ENCODE data around the gene CCDC61. TPM values are rescaled to one million over a fixed set of nuclear protein-coding genes. Genes with fewer than 3 reads are reported as not detected.

CCDC61 gene
- total RNA-seq, 2 experiments from 2014 or later: 4.9 to 6.6 TPM

DNA sequence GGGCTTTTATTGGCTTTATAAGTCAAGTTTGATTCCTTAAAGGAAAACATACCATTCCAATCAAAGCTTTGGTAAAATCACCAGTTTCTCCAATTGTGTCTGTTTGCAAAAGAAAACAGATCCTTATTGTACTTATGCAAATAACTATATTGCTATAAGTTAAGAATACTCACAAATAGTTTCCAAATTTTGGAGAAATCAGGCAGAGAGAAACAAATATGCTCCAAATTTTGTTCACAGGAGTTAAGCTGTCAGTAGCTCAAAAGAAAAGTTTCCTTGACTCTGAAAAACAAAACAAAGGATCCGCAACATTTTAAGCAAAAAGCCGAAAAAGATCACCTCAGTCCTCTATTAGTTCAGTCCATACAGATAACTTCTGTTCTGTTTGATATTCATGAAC is 64.7 kb downstream of the CCDC61 start:
- no peaks in the 10 kb centered on the region for H3K4me1 ChIP-seq (ENCODE audit: insufficient read depth, low read length)
- Mint-ChIP-seq H3K36me3 (ENCODE audit: low read depth) (no peaks in the 10 kb centered on the region), H3K9me3 (peaks cover 5% of the 10 kb centered on the region), H3K27ac (no peak overlapping the region), H3K4me1 (ENCODE audit: low read depth) (no peaks in the 10 kb centered on the region), H3K27me3 (peaks cover 80% of the 10 kb centered on the region), H3K4me3 (no peak overlapping the region)
- peaks cover 18 to 39% of the 10 kb centered on the region in 2 experiments for H3K27me3 ChIP-seq (ENCODE audit: control insufficient read depth in 1 of 2, insufficient read depth in 2 of 2, low read length in 2 of 2)
- no peak overlapping the region for H3K4me3 ChIP-seq (ENCODE audit: low read length)
- H3K27ac ChIP-seq (ENCODE audit: low read depth in 1 of 2, low read length in 2 of 2): no peak overlapping the region
- CTCF ChIA-PET: interaction anchor here (1.4 kb wide), 1 partner anchor 30 kb away, joined by 3 read pairs; no protein-coding TSS in a partner anchor
- TF ChIP-seq, protein P1, sequence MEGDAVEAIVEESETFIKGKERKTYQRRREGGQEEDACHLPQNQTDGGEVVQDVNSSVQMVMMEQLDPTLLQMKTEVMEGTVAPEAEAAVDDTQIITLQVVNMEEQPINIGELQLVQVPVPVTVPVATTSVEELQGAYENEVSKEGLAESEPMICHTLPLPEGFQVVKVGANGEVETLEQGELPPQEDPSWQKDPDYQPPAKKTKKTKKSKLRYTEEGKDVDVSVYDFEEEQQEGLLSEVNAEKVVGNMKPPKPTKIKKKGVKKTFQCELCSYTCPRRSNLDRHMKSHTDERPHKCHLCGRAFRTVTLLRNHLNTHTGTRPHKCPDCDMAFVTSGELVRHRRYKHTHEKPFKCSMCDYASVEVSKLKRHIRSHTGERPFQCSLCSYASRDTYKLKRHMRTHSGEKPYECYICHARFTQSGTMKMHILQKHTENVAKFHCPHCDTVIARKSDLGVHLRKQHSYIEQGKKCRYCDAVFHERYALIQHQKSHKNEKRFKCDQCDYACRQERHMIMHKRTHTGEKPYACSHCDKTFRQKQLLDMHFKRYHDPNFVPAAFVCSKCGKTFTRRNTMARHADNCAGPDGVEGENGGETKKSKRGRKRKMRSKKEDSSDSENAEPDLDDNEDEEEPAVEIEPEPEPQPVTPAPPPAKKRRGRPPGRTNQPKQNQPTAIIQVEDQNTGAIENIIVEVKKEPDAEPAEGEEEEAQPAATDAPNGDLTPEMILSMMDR (IDR thresholded peaks at IDR 0.05): no peak
- intact Hi-C loops (cut with DNase I, micrococcal nuclease): no loop called here
- no peak for DNase-seq
- no peaks in the 10 kb centered on the region for H3K36me3 ChIP-seq (ENCODE audit: insufficient read depth, low read length)
- no peak for ATAC-seq (ENCODE audit: poor library complexity)
- H3K9me3 ChIP-seq (ENCODE audit: control insufficient read depth in 1 of 2, insufficient read depth in 1 of 2, low read length in 2 of 2): peaks cover 5 to 21% of the 10 kb centered on the region in 2 experiments
- POLR2A ChIA-PET: no interaction called here

DNA sequence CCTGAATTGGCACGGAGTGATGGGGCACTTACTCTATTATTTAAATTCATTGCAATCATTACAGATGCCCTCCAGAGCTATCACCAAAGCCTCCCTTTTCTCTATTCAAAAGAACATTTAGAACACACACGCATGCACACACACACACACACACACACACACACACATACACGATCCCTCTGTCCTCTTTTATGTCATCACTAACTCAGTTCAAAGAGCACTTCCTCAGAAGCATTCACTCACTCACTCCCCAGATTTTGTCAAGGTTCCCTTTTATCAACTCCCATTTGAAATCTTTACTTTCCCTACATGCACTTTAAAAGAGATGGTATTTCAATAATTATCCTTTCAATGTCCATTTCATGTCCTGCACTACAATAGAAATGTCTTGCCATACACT is 67.9 kb downstream of the CCDC61 start:
- Histone ChIP-seq H3K27me3 (ENCODE audit: control insufficient read depth in 1 of 2, insufficient read depth in 2 of 2, low read length in 2 of 2) (peaks cover 34 to 48% of the 10 kb centered on the region in 2 experiments), H3K36me3 (ENCODE audit: insufficient read depth, low read length) (no peaks in the 10 kb centered on the region), H3K9me3 (ENCODE audit: control insufficient read depth in 1 of 2, insufficient read depth in 1 of 2, low read length in 2 of 2) (peaks cover 5 to 21% of the 10 kb centered on the region in 2 experiments), H3K27ac (ENCODE audit: low read depth in 1 of 2, low read length in 2 of 2) (no peak overlapping the region), H3K4me3 (ENCODE audit: low read length) (no peak overlapping the region), H3K4me1 (ENCODE audit: insufficient read depth, low read length) (no peaks in the 10 kb centered on the region)
- Mint-ChIP-seq H3K4me3 (no peak overlapping the region), H3K4me1 (ENCODE audit: low read depth) (no peaks in the 10 kb centered on the region), H3K9me3 (peaks cover 5% of the 10 kb centered on the region), H3K27me3 (peaks cover 78% of the 10 kb centered on the region), H3K36me3 (ENCODE audit: low read depth) (no peaks in the 10 kb centered on the region), H3K27ac (no peak overlapping the region)
- TF ChIP-seq, protein P1 (IDR thresholded peaks at IDR 0.05): no peak
- ChIA-PET CTCF (interaction anchor here (0.6 kb wide), 1 partner anchor 177 kb away, joined by 4 read pairs; no protein-coding TSS in a partner anchor), POLR2A (no interaction called here)
- ATAC-seq (ENCODE audit: poor library complexity) (no peak), DNase-seq (no peak)
- intact Hi-C loops (cut with DNase I, micrococcal nuclease): no loop called here

DNA sequence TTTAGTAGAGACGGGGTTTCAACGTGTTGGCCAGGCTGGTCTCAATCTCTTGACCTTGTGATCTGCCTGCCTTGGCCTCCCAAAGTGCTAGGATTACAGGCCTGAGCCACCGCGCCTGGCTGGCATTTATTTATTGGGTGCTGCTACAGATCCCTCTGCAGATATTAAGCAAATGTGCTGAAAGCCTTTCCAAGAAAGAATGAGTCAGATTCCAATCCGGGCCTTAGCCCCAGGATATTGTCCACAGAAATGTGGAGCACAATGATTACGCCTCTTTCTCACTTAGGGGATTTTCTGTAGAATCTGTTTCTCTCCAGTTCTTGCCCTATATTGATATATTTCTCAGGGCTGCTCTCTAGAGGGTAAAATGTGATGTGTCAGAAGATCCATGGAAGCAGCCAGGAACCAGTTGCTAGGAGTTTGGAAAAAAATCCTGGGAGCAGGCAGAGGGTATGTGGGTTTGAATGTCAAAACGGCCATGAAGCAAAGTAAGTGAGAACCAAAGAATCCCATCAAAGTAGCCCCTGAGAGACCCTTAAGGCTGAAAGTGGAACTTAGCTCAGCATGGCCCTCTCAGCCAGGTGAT is 70.3 kb downstream of the CCDC61 start:
- intact Hi-C loops (cut with DNase I, micrococcal nuclease): no loop called here
- no peak for DNase-seq
- Mint-ChIP-seq H3K27me3 (peaks cover 74% of the 10 kb centered on the region), H3K4me1 (ENCODE audit: low read depth) (no peaks in the 10 kb centered on the region), H3K9me3 (peaks cover 2% of the 10 kb centered on the region), H3K27ac (no peak overlapping the region), H3K4me3 (no peak overlapping the region), H3K36me3 (ENCODE audit: low read depth) (no peaks in the 10 kb centered on the region)
- TF ChIP-seq, protein P1 (IDR thresholded peaks at IDR 0.05): no peak
- H3K27ac ChIP-seq (ENCODE audit: low read depth in 1 of 2, low read length in 2 of 2): no peak overlapping the region
- POLR2A ChIA-PET: no interaction called here
- peaks cover 33 to 52% of the 10 kb centered on the region in 2 experiments for H3K27me3 ChIP-seq (ENCODE audit: control insufficient read depth in 1 of 2, insufficient read depth in 2 of 2, low read length in 2 of 2)
- H3K9me3 ChIP-seq (ENCODE audit: control insufficient read depth in 1 of 2, insufficient read depth in 1 of 2, low read length in 2 of 2): peaks cover 0 to 9% of the 10 kb centered on the region in 2 experiments
- CTCF ChIA-PET: interaction anchor here (1.4 kb wide), 1 partner anchor 9 kb away, joined by 4 read pairs; no protein-coding TSS in a partner anchor
- no peak for ATAC-seq (ENCODE audit: poor library complexity)
- no peaks in the 10 kb centered on the region for H3K36me3 ChIP-seq (ENCODE audit: insufficient read depth, low read length)
- H3K4me1 ChIP-seq (ENCODE audit: insufficient read depth, low read length): no peaks in the 10 kb centered on the region
- H3K4me3 ChIP-seq (ENCODE audit: low read length): no peak overlapping the region
